ENCODE data around the gene KEL.
A peak's percentile ranks its signal among the peaks of the same experiment; 100 is the strongest.

The KEL gene

GRCh38 chr7:142960955-142961512 lies 1.1 kb downstream of the KEL start:
- no peak for DNase-seq

GRCh38 chr7:142959202-142959601 lies 3.0 kb downstream of the KEL start:
- DNase-seq, result no peak

GRCh38 chr7:142957723-142958122 lies 4.4 kb downstream of the KEL start:
- no peak for DNase-seq

GRCh38 chr7:142956951-142957623 lies 5.1 kb downstream of the KEL start:
- DNase-seq, result peak; percentile 8

- no peak for DNase-seq
Observed at GRCh38 chr7:142954680-142955268, 7.4 kb downstream of the KEL start.

GRCh38 chr7:142950235-142950634 lies 11.9 kb downstream of the KEL start:
- DNase-seq, result no peak

- no peak for DNase-seq
Observed at GRCh38 chr7:142948603-142949002, 13.6 kb downstream of the KEL start.

- no peak for DNase-seq
Observed at GRCh38 chr7:142945001-142945400, 17.2 kb downstream of the KEL start.

GRCh38 chr7:142943706-142944268 lies 18.4 kb downstream of the KEL start:
- no peak for DNase-seq

- DNase-seq, result no peak
Observed at GRCh38 chr7:142942746-142943145, 19.4 kb downstream of the KEL start.

GRCh38 chr7:142941541-142941940 lies 20.6 kb downstream of the KEL start:
- no peak for DNase-seq

GRCh38 chr7:142940966-142941535 lies 21.1 kb downstream of the KEL start:
- DNase-seq, result no peak

GRCh38 chr7:142939226-142939910 lies 22.8 kb downstream of the KEL start, which contains the start of gene LLCFC1:
TSS of gene LLCFC1 (plus strand) at chr7:142939484. CDS start at chr7:142939622, 138 bp downstream.
- DNase-seq, result no peak

- no peak for DNase-seq
Observed at GRCh38 chr7:142938611-142939010, 23.6 kb downstream of the KEL start.

GRCh38 chr7:142935941-142936565 lies 26.1 kb downstream of the KEL start:
- DNase-seq, result no peak

GRCh38 chr7:142934056-142934455 lies 28.1 kb downstream of the KEL start:
- no peak for DNase-seq

- DNase-seq, result no peak
Observed at GRCh38 chr7:142933624-142934023, 28.5 kb downstream of the KEL start, which contains the start of gene TRPV5. TSS of gene TRPV5 (minus strand) at chr7:142933746. CDS start at chr7:142933459, 287 bp downstream.

GRCh38 chr7:142933092-142933475 lies 29.1 kb downstream of the KEL start:
- no peak for DNase-seq

- no peak for DNase-seq
Observed at GRCh38 chr7:142932386-142933091, 29.6 kb downstream of the KEL start.

- no peak for DNase-seq
Observed at GRCh38 chr7:142930126-142930730, 31.9 kb downstream of the KEL start.

- no peak for DNase-seq
Observed at GRCh38 chr7:142927949-142928348, 34.2 kb downstream of the KEL start.
